Measurements from ENCODE around the gene TMEM207.

The TMEM207 gene

DNA sequence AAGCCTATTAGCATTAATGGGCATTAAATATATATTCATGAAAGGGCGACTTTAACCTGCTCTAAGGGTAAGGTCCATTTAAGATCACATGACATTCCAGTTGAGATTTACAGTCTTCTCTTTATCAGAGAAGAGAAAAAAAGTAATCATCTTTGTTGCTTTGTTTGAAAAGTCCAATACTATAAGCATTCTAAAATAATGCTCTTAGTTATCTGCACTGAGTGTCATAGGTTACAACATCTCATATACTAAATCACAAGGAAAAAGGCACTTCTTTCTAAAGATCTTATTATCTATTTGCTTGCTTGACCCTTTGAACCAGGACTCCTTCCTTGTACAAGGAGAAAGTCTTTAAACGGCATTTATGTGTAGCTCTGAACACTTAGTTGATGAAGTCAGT is 1.4 kb downstream of the TMEM207 start:
- TF ChIP-seq, protein P1, sequence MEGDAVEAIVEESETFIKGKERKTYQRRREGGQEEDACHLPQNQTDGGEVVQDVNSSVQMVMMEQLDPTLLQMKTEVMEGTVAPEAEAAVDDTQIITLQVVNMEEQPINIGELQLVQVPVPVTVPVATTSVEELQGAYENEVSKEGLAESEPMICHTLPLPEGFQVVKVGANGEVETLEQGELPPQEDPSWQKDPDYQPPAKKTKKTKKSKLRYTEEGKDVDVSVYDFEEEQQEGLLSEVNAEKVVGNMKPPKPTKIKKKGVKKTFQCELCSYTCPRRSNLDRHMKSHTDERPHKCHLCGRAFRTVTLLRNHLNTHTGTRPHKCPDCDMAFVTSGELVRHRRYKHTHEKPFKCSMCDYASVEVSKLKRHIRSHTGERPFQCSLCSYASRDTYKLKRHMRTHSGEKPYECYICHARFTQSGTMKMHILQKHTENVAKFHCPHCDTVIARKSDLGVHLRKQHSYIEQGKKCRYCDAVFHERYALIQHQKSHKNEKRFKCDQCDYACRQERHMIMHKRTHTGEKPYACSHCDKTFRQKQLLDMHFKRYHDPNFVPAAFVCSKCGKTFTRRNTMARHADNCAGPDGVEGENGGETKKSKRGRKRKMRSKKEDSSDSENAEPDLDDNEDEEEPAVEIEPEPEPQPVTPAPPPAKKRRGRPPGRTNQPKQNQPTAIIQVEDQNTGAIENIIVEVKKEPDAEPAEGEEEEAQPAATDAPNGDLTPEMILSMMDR (IDR thresholded peaks at IDR 0.05; ENCODE audit: extremely low read depth, insufficient read depth, missing control alignments), result no peak
- in situ Hi-C loops (cut with MboI; ENCODE audit: low pct_unique_long_range_greater_than_20kb, low sequenced_read_pairs, unreplicated experiment), result no loop called here

DNA sequence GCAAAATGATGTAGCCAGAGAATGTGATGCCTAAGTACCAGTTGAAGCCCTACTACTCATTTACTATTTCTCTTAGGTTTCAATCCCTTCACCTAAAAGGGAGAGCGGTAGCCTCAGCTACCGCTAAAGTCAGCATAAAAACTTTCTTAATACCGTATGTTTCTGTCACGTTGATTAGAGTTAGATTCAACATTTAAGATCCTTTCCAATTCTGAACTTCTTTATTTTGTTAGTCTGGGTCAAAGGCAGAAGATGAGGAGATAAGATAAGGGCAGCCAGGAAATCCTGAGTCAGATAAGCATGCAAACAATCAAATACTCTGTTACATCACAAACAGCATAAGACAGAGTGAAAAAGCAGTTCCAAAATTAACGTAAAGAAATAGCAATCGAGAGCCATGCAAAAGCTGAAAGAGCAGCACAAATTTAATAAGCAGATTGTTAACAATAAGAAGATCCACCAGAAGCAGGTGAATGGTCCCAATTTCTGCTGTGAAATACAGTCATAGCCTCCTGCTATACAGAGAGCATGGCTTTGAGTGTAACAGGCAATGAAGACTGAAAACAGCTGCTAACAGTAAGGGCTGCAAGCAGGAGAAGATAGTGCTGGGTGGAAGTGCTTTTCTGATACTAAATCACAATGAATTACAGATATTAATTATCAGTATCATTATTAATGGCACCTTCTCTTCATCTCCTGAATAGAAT is 3.0 kb downstream of the TMEM207 start:
- in situ Hi-C loops (cut with MboI; ENCODE audit: low pct_unique_long_range_greater_than_20kb, low sequenced_read_pairs, unreplicated experiment), result no loop called here
- TF ChIP-seq, protein P1 (IDR thresholded peaks at IDR 0.05; ENCODE audit: extremely low read depth, insufficient read depth, missing control alignments), result no peak
- DNase-seq (ENCODE audit: low spot score), result no peak

More for the DNA sequence above, 1.4 kb downstream of the TMEM207 start:
- DNase-seq (ENCODE audit: low spot score), result no peak

DNA sequence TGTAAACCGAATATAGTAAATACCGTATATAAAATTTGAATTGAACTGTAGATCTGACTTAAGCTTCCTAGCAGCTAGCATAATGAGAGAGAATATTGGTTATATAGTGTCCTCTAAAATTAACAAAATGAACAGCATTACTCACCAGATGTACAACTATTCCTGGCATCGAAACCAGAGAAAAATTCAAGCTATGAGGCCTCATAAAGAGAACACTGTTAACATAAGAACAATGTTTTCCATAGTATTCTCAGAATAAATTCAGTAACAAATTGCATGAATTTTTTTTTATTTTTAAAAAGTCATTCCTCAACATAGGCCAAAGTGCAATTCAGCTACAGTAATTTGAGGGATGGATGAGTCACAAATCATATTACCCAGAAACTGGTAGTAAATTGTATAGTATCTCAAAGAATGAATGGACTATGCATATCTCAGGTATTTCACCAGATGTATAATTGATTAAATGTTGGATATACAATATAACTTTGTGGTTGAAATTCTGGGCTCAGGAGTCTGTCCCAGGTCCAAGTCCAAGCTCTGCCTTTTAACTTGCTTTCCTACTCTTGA is 5.0 kb downstream of the TMEM207 start:
- in situ Hi-C loops (cut with MboI; ENCODE audit: low pct_unique_long_range_greater_than_20kb, low sequenced_read_pairs, unreplicated experiment), result no loop called here
- DNase-seq (ENCODE audit: low spot score), result no peak
- TF ChIP-seq, protein P1 (IDR thresholded peaks at IDR 0.05; ENCODE audit: extremely low read depth, insufficient read depth, missing control alignments), result no peak

DNA sequence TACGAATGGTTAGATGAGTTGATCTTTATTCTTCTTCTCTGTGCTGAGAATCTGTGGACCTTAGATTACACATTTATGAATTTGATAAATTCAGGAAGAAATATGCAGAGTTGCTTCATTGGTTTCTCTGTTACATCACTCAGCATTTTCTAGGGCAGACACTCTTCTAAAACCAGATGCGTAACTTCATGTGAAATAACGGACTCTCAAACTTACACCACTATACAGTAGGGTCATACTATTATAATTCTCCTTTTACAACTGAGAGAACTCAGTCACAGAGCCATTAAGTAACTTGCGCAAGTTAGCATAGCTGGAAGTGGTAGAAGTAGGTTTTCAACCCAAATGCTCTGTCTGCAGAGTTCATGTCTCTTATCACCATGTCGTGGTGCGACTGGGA is 5.7 kb downstream of the TMEM207 start:
- DNase-seq (ENCODE audit: low spot score), result no peak

DNA sequence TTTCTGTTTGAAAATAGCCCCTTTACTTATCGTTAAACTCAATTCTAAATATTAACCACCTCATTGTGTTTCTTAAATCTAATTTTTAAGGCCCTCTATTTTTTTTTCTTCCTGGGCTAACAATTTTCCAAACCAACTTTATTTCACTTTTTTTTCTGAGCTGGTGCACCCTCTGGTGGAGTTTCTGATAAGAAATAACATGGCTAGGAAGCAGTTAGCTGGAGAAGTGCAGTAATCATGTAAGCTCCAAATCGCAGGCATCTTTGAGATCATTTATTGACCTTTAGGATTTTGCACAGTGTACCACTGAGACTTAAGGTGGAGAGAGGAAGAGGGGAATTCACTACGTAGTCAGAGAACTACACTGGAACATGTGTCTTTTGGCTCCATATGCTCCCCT is 6.4 kb downstream of the TMEM207 start:
- in situ Hi-C loops (cut with MboI; ENCODE audit: low pct_unique_long_range_greater_than_20kb, low sequenced_read_pairs, unreplicated experiment), result no loop called here
- DNase-seq (ENCODE audit: low spot score), result no peak
- TF ChIP-seq, protein P1 (IDR thresholded peaks at IDR 0.05; ENCODE audit: extremely low read depth, insufficient read depth, missing control alignments), result peak; percentile 12

More for the DNA sequence above, 5.7 kb downstream of the TMEM207 start:
- TF ChIP-seq, protein P1 (IDR thresholded peaks at IDR 0.05; ENCODE audit: extremely low read depth, insufficient read depth, missing control alignments), result no peak
- in situ Hi-C loops (cut with MboI; ENCODE audit: low pct_unique_long_range_greater_than_20kb, low sequenced_read_pairs, unreplicated experiment), result no loop called here

DNA sequence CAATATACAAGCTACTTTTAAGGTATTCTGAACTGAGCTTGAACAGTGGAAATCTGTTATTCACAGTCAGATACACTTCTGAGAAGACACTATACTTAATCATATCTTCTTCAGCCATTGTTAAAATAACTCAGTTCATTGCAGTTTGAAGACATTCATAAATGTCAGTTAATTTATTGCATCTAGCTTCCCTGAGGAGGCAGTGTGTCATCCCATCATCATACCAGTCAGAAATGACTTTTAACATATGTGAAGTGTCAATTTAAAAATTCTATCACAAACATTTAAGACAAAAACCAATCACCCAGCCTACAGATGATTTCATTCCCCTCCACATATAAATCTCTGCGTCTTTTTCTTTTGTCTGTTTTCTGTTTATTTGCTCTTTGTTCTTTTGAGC is 7.5 kb downstream of the TMEM207 start:
- in situ Hi-C loops (cut with MboI; ENCODE audit: low pct_unique_long_range_greater_than_20kb, low sequenced_read_pairs, unreplicated experiment), result no loop called here
- no peak for DNase-seq (ENCODE audit: low spot score)
- TF ChIP-seq, protein P1 (IDR thresholded peaks at IDR 0.05; ENCODE audit: extremely low read depth, insufficient read depth, missing control alignments), result no peak

All from GM13977 (cell line).